ENCODE data around the gene PRXL2B. TPM values are rescaled to one million over a fixed set of nuclear protein-coding genes. Genes with fewer than 3 reads are reported as not detected.

The PRXL2B gene
- total and polyA plus RNA-seq, 10 of the 15 experiments (the other 5 are each of a cell fraction or from before 2014, with no cell fraction given) = 0.44 to 5.6 (median 4.0) TPM

- TF ChIP-seq ELK1 (IDR thresholded peaks at IDR 0.05; ENCODE audit: low read depth, low read length) = no peak
These were observed 2.7 kb upstream of the PRXL2B start (continued) for GRCh38 chr1:2583871-2584351.

GRCh38 chr1:2584686-2585317, 1.8 kb upstream of the PRXL2B start:
- WGBS (ENCODE audit: insufficient coverage, insufficient replicate concordance, low lambda C conversion rate, missing lambda C conversion rate) = under 1% methylated on average over 12 of the region's 12 CpGs
- Histone ChIP-seq H3K4me3 (peak overlapping the region; percentile 81), H3K9ac (ENCODE audit: control insufficient read depth, insufficient read depth, low read length) (peak overlapping the region; percentile 89), H3K36me3 (ENCODE audit: control insufficient read depth in 2 of 2, insufficient read depth in 2 of 2, low read length in 1 of 2) (0 out of 4 replicates have a peak, but pooled peaks cover 0 to 2% of the 10 kb centered on the region in 2 experiments), H3K79me2 (ENCODE audit: control insufficient read depth, insufficient read depth, low read length) (peaks cover 4% of the 10 kb centered on the region), H3K9me3 (replicated peaks; ENCODE audit: control insufficient read depth, insufficient read depth, low read length) (no peaks in the 10 kb centered on the region; the same call in 2 of the 3 replicates), H4K20me1 (ENCODE audit: control insufficient read depth, insufficient read depth) (no peaks in the 10 kb centered on the region), H3K4me1 (ENCODE audit: control insufficient read depth, insufficient read depth, low read length) (peaks cover 35% of the 10 kb centered on the region), H2AFZ (ENCODE audit: control insufficient read depth, low read depth, low read length) (no peak overlapping the region), H3K4me2 (ENCODE audit: control insufficient read depth, insufficient read depth) (peak overlapping the region; percentile 95), H3K27me3 (replicated peaks in 1 of 2; ENCODE audit: control insufficient read depth in 2 of 2, insufficient read depth in 2 of 2, low read length in 1 of 2) (no peaks in the 10 kb centered on the region), H3K27ac (ENCODE audit: control insufficient read depth, insufficient read depth) (peak overlapping the region; percentile 97)
- ChIA-PET SMC1A (ENCODE audit: uncharacterized antibody, unreplicated experiment) (interaction anchor here (1.0 to 5.0 kb wide), 8 partner anchors 8 to 155 kb away, joined by 3 to 39 read pairs (median 10); partner anchors contain the start of genes PANK4 and TNFRSF14), POLR2A (interaction anchor here (0.5 to 6.5 kb wide), 10 partner anchors 8 to 172 kb away, joined by 3 to 61 read pairs (median 9); partner anchors contain the start of genes PANK4, PEX10 and TNFRSF14), CTCF (interaction anchor here (0.8 to 7.2 kb wide), 11 partner anchors 8 to 390 kb away, joined by 3 to 54 read pairs (median 5); partner anchors contain the start of genes FAAP20, PEX10 and TNFRSF14), RAD21 (ENCODE audit: unreplicated experiment) (interaction anchor here (0.7 to 6.1 kb wide), 8 partner anchors 7 to 1093 kb away, joined by 3 to 54 read pairs (median 10); partner anchors contain the start of genes PANK4 and TNFRSF14)
- DNase-seq (ENCODE audit: low read depth, low spot score) (no peak), ATAC-seq (0 out of 3 replicates have a peak, but pooled peaks have one; percentile 4), FAIRE-seq (no peak)
- intact Hi-C loops (cut with micrococcal nuclease; ENCODE audit: unreplicated experiment) (loop anchor here (2.0 kb wide), 1 partner anchor 36 kb away; no protein-coding TSS in a partner anchor), in situ Hi-C loops (cut with MboI) (loop anchor here (5.0 kb wide), 1 partner anchor 38 kb away; no protein-coding TSS in a partner anchor)
- TF ChIP-seq SRF (IDR thresholded peaks at IDR 0.05; ENCODE audit: low read depth in 2 of 2, low read length in 2 of 2) (no peak), SMC3 (IDR thresholded peaks at IDR 0.05; ENCODE audit: borderline replicate concordance, low read length) (no peak), RFX5 (IDR thresholded peaks at IDR 0.05; ENCODE audit: low read depth, low read length) (no peak), SPI1 (IDR thresholded peaks at IDR 0.05; ENCODE audit: borderline replicate concordance, insufficient read depth, low read depth, low read length) (peak; percentile 13; the same call in 1 of the 2 replicates), GABPA (IDR thresholded peaks at IDR 0.05; ENCODE audit: low read depth) (no peak), KAT2A (conservative IDR thresholded peaks at IDR 0.05; ENCODE audit: control insufficient read depth, low read depth, low read length) (no peak), LARP7 (IDR thresholded peaks at IDR 0.05) (no peak)
- BruUV-seq (replicated peaks) = no TSS peak

All from GM12878 (cell line).